Vagina (tissue), 2 donors: Measurements from ENCODE around the gene WTIP.
"Not testable (repeated sequence)": the region's sequence is repeated elsewhere in the genome, so short reads cannot be mapped to it uniquely, and the experiment has no call there.

Source experiments
- POLR2A ChIP-seq, 2 donors: fragments of 450-650 bp; IDR thresholded peaks; one replicate each; pipeline ENCODE4 v1.6.1; 2017; ENCODE audit warnings: antibody characterized with exemption in 2 of 2, mild to moderate bottlenecking in 2 of 2, moderate library complexity in 2 of 2
- POLR2AphosphoS5 ChIP-seq, 2 donors: sonication (generic); formaldehyde crosslinking; IDR thresholded peaks; one replicate each; pipeline ENCODE4 v1.9.0; 2017; ENCODE audit warnings: antibody characterized with exemption in 2 of 2, mild to moderate bottlenecking in 2 of 2, low read depth in 1 of 2; ENCODE audit not compliant: insufficient read depth in 1 of 2
- TF ChIP-seq, protein P1 (sequence below), 3 experiments: fragments of 450-650 bp in 2 of 3; fragments of 200-600 bp in 1 of 3; sonication (generic) in 1 of 3; IDR thresholded peaks; one replicate each; pipeline ENCODE4 v1.5.1; 2017 to 2019; ENCODE audit warnings: antibody characterized with exemption in 3 of 3, mild to moderate bottlenecking in 2 of 3, moderate library complexity in 2 of 3

GRCh38 chr19:34455783-34456480, 25.6 kb upstream of the WTIP start:
- TF ChIP-seq, protein P1, sequence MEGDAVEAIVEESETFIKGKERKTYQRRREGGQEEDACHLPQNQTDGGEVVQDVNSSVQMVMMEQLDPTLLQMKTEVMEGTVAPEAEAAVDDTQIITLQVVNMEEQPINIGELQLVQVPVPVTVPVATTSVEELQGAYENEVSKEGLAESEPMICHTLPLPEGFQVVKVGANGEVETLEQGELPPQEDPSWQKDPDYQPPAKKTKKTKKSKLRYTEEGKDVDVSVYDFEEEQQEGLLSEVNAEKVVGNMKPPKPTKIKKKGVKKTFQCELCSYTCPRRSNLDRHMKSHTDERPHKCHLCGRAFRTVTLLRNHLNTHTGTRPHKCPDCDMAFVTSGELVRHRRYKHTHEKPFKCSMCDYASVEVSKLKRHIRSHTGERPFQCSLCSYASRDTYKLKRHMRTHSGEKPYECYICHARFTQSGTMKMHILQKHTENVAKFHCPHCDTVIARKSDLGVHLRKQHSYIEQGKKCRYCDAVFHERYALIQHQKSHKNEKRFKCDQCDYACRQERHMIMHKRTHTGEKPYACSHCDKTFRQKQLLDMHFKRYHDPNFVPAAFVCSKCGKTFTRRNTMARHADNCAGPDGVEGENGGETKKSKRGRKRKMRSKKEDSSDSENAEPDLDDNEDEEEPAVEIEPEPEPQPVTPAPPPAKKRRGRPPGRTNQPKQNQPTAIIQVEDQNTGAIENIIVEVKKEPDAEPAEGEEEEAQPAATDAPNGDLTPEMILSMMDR (IDR thresholded peaks at IDR 0.05): not testable (repeated sequence)
- TF ChIP-seq POLR2AphosphoS5 (IDR thresholded peaks at IDR 0.05; ENCODE audit: insufficient read depth in 1 of 2, low read depth in 1 of 2); POLR2A (IDR thresholded peaks at IDR 0.05): not testable (repeated sequence)
